T-helper 17 cell (primary cell): ENCODE data around the gene PTPN22. TPM values are rescaled to one million over a fixed set of nuclear protein-coding genes. Genes with fewer than 3 reads are reported as not detected.

Experiments
- ATAC-seq: fragments of 150-1000 bp; cut with Tn5 transposase; 2 replicates; pipeline ENCODE4 v1.10.0; 2021; ENCODE audit warnings: mild to moderate bottlenecking, moderate library complexity
- DNase-seq, 3 donors: peaks; one replicate each; pipeline versions ENCODE4 v3.0.0 to v3.0.0-alpha.2; 2020 to 2021
- H3K9me3 ChIP-seq: one replicate; pipeline ENCODE4 v1.7.0; 2013; ENCODE audit warnings: low read length, mild to moderate bottlenecking; ENCODE audit not compliant: control insufficient read depth, poor library complexity, severe bottlenecking
- H3K27ac Mint-ChIP-seq: one replicate; pipeline ENCODE4 v1.8.0; 2022; ENCODE audit warnings: mild to moderate bottlenecking, moderate library complexity, mixed read lengths
- H3K27me3 Mint-ChIP-seq: one replicate; pipeline ENCODE4 v1.8.0; 2022; ENCODE audit warnings: mixed read lengths
- H3K36me3 Mint-ChIP-seq: one replicate; pipeline ENCODE4 v1.8.0; 2022; ENCODE audit warnings: low read depth, mixed read lengths
- H3K4me1 Mint-ChIP-seq: one replicate; pipeline ENCODE4 v1.8.0; 2022; ENCODE audit warnings: mild to moderate bottlenecking, mixed read lengths
- H3K4me3 Mint-ChIP-seq: one replicate; pipeline ENCODE4 v1.8.0; 2022; ENCODE audit warnings: mild to moderate bottlenecking, moderate library complexity, mixed read lengths
- total RNA-seq, 4 donors: library from RNA in 2 of 4; stranded (reverse) in 2 of 4; gene quantifications; one replicate each; pipeline ENCODE4 v1.2.3 and lab custom pipeline; 2022 to 2026

Gene PTPN22
- 10 to 100 TPM; 40.8 to 42.6 TPM for total RNA-seq
- total RNA-seq (lab: John Stamatoyannopoulos, UW) = 74.7 to 95.1 reads per million in 2 donors

DNA sequence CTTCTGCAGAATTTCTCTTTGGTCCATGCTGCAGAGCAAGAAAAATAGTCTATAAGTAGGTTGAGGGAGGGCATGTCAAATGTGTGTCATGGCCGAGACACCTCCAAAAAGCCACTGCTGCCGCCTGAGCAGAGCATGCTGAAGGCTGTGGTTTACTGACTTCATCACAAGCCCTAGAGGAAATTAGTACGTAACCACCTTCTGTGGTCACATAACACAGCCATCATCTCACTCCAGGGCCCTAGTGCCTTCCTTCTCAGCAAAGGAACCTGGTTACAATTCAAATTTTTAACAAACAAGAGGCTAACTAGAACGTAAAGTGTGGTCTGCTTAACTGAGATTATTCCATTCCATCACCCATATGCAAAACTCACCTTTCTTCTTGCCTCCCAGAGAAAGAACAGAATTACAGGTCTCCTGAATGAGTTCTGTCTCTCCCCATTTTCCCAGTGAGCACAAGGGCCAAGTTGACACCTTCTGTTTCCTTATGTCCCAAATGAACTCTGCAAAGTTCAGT is at the start of gene PTPN22:
Gene PTPN22, minus strand, starts transcription at position 116 of the 517 bp plus-strand sequence.
- DNase-seq (peak; percentile 52 to 71 (median 67)), ATAC-seq (peak; percentile 95)
- no peaks in the 10 kb centered on the region for H3K9me3 ChIP-seq
- Mint-ChIP-seq H3K4me3 (peak within 1 kb of the TSS; percentile 91), H3K4me1 (peaks cover 48% of the 10 kb centered on the region), H3K36me3 (no peaks in the 10 kb centered on the region), H3K27me3 (no peaks in the 10 kb centered on the region), H3K27ac (peak within 1 kb of the TSS; percentile 82)

DNA sequence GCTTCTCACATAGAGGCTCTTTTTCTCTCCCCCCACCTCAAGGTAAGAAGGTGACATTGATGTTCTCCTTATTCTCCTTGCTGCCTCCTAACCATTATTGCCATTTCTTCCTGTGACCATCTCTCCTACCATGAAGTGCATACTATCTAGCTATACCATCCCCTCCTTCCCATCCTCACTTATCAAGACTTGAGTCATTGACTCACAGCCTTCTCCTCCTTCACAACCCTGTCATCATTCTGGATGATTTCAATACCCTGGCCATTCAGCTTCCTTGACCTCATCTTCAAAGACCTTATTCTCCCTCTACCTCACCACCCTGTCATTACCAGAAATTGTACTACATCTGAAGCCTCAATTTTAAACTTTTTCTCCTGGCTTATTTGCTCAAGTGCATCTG is 46.7 kb upstream of the PTPN22 start:
- DNase-seq = no peak
- no peaks in the 10 kb centered on the region for H3K9me3 ChIP-seq
- Mint-ChIP-seq H3K4me3 (no peak overlapping the region), H3K4me1 (peaks cover 7% of the 10 kb centered on the region), H3K27me3 (peaks cover 9% of the 10 kb centered on the region), H3K27ac (no peak overlapping the region), H3K36me3 (peaks cover 2% of the 10 kb centered on the region)
- no peak for ATAC-seq

DNA sequence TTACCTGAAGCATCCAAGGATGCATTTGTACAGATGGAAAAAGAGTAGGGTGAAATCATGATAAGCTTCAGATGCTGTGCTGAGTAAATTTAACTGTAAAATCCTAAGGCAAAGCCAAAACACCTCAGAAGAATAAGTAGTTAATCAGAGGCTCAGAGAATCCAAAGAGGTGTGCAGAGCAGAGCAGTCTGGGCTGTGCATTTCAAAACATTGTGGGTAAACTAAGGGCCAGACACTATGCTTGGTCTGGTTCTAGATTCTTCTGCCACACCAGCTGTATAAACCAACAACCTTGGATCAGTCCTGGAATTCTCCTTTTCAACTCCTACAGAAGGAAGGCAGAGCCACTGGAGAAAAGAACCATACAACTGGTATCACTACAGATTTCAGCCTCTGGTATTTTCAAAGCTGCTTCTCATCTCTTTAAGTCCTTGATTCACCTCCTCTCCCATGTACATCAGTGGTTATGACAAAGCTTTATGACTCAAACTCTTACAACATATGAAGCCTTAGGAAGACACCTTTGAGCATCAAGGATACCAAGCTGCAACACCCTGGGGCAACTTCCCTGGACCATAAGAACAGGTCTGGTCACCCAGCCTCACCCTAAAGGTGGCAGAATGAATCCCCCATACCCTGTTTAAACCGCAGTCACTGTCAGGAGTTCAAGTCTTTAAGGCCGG is 46.0 kb upstream of the PTPN22 start:
- H3K36me3 Mint-ChIP-seq = peaks cover 2% of the 10 kb centered on the region

DNA sequence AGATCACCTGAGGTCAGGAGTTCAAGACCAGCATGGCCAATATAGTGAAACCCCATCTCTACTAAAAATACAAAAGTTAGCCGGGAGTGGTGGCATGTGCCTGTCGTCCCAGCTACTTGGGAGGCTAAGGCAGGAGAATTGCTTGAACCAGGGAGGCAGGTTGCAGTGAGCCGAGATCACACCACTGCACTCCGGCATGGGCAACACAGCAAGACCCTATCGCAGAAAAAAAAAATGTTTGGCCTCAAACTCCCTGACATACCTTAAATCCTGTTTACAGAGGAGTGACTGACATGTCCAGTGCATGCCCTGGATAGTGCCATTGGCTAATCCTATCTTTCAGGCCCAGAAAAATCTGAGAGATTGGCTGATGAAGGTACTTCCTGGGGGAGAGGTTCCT is 45.5 kb upstream of the PTPN22 start:
- ATAC-seq = no peak
- Mint-ChIP-seq H3K27me3 (peaks cover 9% of the 10 kb centered on the region), H3K4me1 (peaks cover 7% of the 10 kb centered on the region), H3K36me3 (peaks cover 2% of the 10 kb centered on the region), H3K4me3 (no peak overlapping the region), H3K27ac (no peak overlapping the region)
- no peaks in the 10 kb centered on the region for H3K9me3 ChIP-seq
- no peak for DNase-seq

More for the DNA sequence above, 46.0 kb upstream of the PTPN22 start:
- Mint-ChIP-seq H3K4me1 (peaks cover 7% of the 10 kb centered on the region), H3K4me3 (no peak overlapping the region), H3K27ac (no peak overlapping the region), H3K27me3 (peaks cover 9% of the 10 kb centered on the region)
- DNase-seq (no peak), ATAC-seq (no peak)
- H3K9me3 ChIP-seq = no peaks in the 10 kb centered on the region

DNA sequence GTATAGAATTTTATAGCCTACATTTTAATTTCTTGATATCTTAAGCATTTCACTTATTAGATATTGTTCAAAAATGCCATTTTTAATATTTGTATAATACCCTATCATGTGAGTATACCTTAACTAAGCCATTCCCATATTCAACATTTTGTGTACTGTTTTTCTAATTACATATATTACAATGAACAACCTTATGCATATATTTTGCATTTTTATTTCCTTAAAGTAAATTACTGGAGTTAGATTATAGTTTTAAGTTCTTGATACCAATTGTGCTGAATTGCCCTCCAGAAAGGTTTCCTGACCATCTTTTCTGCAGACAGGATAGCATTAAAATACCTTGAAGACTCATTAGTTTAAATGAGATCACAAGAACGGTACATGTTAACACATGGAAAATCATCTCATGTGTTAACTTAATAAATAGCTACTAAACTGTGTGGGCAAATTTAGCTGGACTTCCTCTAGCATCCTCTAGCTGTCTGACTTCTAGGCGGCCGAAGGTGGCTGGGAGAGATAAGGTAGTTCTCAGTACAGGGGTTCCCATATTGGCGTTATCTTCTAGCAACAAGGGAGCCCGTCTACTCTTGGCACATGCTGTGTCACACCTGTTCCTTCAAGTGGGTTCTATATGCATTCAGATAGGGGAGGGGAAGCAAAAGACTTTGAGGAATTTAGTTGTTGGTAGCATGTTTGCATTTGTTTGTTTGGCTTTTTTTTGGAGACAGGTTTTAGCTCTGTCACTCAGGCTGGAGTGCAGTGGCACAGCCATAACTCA is 42.6 kb upstream of the PTPN22 start:
- ATAC-seq (no peak), DNase-seq (no peak)
- Mint-ChIP-seq H3K27ac (no peak overlapping the region), H3K4me1 (peaks cover 15% of the 10 kb centered on the region), H3K4me3 (no peak overlapping the region), H3K27me3 (peaks cover 9% of the 10 kb centered on the region), H3K36me3 (peaks cover 9% of the 10 kb centered on the region)
- H3K9me3 ChIP-seq = no peaks in the 10 kb centered on the region

DNA sequence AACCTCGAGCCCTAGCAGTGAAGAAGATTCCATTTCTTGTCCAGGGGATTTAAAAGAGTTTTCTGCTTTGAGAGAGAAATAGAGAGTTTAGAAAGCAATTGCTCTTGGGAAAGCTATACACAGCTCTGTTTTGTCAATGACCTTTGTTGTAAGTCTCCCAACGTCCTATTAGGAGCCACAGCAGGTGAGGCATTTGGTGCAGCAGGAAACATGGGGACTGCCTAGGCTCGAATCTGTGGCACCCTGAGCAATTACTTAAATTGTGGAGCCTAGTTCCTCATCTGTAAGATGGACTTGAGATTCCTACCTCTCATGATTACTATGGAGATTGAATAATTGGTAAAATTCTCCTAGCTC is 41.8 kb upstream of the PTPN22 start:
- no peak overlapping the region for H3K4me3 Mint-ChIP-seq
- H3K9me3 ChIP-seq = no peaks in the 10 kb centered on the region
- peaks cover 8% of the 10 kb centered on the region for H3K36me3 Mint-ChIP-seq
- H3K27me3 Mint-ChIP-seq = peaks cover 3% of the 10 kb centered on the region
- DNase-seq = no peak
- H3K4me1 Mint-ChIP-seq = peaks cover 17% of the 10 kb centered on the region
- no peak for ATAC-seq
- H3K27ac Mint-ChIP-seq = no peak overlapping the region

DNA sequence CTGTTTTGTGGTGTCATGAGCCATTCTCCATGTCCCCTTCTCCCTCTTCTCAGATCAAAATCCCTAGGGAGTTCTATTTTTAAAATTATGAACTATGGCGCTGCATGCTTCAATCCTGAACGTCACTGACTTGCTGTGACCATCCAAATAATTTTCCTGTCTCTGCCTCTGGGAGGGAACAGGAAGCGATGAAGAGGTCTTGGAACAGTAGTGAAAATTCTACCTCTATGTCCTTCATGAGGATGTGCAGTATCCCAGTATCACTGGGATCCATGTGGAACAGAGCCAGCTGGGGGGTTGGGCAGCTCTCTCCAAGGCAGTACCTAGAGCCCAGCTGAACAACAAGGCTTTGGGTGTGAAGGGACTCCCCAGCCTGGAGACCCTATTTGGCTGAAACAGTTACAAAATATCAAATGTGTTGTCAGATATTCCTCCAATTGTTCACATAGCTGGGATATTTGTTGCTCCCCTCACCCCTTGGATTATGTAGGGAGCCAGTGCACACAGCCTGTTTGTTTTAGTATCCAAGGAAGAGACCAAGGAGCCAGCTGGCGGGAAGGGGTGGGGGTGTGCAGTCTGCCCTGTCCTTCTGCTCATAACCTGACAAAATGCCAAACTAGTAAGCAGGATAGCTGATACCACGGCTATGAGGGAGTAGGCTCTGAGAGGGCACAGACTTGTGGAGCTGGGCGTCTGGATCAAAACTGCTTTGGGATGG is 41.2 kb upstream of the PTPN22 start:
- DNase-seq (no peak), ATAC-seq (no peak)
- H3K27ac Mint-ChIP-seq = peak overlapping the region; percentile 4
- H3K36me3 Mint-ChIP-seq = peaks cover 6% of the 10 kb centered on the region
- H3K4me1 Mint-ChIP-seq = peaks cover 16% of the 10 kb centered on the region
- H3K4me3 Mint-ChIP-seq = no peak overlapping the region
- H3K9me3 ChIP-seq = no peaks in the 10 kb centered on the region
- H3K27me3 Mint-ChIP-seq = no peaks in the 10 kb centered on the region

DNA sequence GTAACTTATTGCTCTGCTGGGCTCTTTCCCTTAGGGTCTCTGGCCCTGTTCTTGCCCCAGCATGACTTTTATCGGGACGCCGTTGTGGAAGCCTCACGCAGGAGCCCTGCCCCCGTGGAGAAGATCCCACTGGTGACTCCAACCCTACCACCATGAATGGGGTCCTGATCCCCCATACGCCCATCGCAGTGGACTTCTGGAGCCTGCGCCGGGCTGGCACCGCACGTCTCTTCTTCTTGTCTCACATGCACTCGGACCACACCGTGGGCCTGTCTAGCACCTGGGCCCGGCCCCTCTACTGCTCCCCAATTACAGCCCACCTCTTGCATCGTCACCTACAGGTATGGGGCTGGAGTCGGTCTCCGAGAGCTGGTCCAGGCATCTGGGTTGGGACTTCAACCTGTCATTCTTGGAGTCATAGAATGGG is 33.9 kb upstream of the PTPN22 start:
- DNase-seq (peak in 1 of 3 donors; percentile 12), ATAC-seq (no peak)
- no peaks in the 10 kb centered on the region for H3K9me3 ChIP-seq
- H3K4me1 Mint-ChIP-seq = peaks cover 42% of the 10 kb centered on the region
- no peaks in the 10 kb centered on the region for H3K27me3 Mint-ChIP-seq
- no peaks in the 10 kb centered on the region for H3K36me3 Mint-ChIP-seq
- H3K27ac Mint-ChIP-seq = peak overlapping the region; percentile 99
- H3K4me3 Mint-ChIP-seq = peak overlapping the region; percentile 100

DNA sequence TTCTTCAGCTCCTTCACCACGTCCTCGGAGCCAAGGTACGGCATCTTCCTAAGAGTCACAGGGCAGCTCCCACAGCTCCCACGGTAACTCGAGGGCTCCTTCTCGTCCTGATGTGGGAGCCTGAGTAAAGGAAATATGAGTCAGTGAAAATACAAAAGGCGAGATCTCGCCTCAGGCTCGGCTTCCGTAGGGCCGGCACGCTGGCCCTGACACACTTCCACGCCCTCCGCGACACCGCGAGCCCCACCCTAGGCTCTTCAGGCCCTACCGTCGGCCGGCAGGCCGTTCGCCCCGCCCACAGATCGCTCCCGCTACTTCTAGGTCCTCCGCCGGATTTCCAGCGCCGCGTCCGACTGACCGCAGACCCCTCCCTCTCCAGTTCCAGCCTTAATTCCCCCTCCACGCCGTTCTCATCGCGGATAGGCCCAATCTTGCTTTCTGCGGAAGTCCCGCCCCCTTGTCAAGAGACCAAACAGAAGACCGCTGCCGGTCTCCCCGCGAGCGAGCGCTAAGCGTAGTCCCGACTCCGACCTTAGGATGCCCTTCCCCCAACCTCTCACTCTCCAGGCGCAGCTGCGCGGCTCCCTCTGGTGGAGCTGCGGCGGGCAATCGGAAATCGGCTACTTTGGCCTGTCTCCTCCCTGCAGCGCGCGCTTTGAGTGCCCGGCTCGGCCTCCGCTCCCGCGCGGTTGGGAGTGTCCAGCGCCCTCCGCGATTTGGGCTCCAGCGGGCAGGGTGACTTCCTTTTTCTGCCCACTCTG is 33.3 kb upstream of the PTPN22 start, which contains the start of the genes AP4B1 and DCLRE1B:
Gene AP4B1, minus strand, starts transcription at position 126 of the 761 bp plus-strand sequence. Its CDS starts 82 bp downstream, at position 44.
Gene DCLRE1B, plus strand, starts transcription at position 653 of the 761 bp plus-strand sequence. CDS start 261 bp downstream, outside the sequence.
- Mint-ChIP-seq H3K4me3 (peak within 1 kb of the TSS; percentile 100), H3K27me3 (no peaks in the 10 kb centered on the region), H3K27ac (peak within 1 kb of the TSS; percentile 99), H3K4me1 (peaks cover 38% of the 10 kb centered on the region), H3K36me3 (peaks cover 2% of the 10 kb centered on the region)
- peak; percentile 91 to 95 (median 91) for DNase-seq
- peak; percentile 94 for ATAC-seq
- H3K9me3 ChIP-seq = no peaks in the 10 kb centered on the region

DNA sequence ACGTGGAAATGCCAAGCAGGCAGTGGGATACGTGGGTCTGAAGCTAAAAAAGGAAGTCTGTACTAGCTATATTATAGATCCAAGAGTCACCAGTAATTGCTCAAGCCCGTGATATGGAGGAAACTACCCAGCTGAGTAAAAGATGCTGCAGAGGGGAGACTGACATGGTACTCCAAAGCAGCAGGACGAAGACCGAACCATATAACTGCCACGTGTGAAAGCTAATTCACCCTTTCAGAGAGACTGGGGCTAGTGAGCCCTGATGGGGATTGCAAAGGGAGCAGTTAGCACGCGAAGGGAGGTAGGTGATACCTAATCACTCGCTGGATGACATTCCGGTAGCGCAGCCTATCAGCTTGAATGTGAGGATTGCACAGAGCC is 32.8 kb upstream of the PTPN22 start:
- Mint-ChIP-seq H3K27me3 (no peaks in the 10 kb centered on the region), H3K4me1 (peaks cover 42% of the 10 kb centered on the region), H3K36me3 (peaks cover 5% of the 10 kb centered on the region), H3K4me3 (peak overlapping the region; percentile 100), H3K27ac (peak overlapping the region; percentile 99)
- no peak for DNase-seq
- peak; percentile 53 for ATAC-seq
- no peaks in the 10 kb centered on the region for H3K9me3 ChIP-seq

DNA sequence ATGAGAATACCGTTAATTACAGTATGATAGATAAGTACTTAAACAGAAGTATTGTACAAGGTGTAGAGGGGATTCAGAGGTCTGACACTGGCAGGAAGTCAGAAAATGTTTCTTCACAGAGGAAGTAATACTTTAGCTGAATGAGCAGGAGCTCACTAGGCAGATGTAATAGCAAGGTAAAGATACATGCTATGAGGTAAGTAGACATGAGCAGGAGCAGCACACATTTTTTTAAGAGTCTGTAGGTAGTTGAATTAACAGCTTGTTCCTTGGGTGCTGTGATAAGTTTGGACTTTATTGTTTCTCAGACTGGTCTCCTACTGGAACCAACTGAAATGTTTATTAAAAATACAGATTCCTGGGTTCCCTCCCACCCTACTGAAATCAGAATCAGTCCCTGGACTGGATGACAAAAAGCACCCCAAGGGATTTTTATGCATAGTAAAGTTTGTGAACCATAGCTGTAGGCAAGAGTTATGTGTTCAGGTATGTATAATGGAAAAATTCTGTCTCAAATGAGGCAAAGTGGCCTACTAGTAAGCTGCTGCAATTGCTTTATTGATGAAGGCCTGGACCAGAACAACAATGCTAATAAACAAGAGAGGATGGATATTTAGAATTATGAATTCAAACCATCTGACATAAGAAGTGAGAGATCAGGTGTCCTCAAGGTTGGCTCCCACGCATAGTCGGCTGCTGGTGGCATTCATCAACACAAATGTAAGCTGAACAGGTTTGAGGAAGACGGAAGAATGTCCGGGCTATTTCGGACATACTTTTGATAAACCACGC is 32.2 kb upstream of the PTPN22 start:
- peaks cover 41% of the 10 kb centered on the region for H3K4me1 Mint-ChIP-seq
- H3K9me3 ChIP-seq = no peaks in the 10 kb centered on the region
- H3K27me3 Mint-ChIP-seq = no peaks in the 10 kb centered on the region
- peaks cover 5% of the 10 kb centered on the region for H3K36me3 Mint-ChIP-seq
- DNase-seq (no peak), ATAC-seq (no peak)
- H3K27ac Mint-ChIP-seq = peak overlapping the region; percentile 99
- peak overlapping the region; percentile 100 for H3K4me3 Mint-ChIP-seq

DNA sequence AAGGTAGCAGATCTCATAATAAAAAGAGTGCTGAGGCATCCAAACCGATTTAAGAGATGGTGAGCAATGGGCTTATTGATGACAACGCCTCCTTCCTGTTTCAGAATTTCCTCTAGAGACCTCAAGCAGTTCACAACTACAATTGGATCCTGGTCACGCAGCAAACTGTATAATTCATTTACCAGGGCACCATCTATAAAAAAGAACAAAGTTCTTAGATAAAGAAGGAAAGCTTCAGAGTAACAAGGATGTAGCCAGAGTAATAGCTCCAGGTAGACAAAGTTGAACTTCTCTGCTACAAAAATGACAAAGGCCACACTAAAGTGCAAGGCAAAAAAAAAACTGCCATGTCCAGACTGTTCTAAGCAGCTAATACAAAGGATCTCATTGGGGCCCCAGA is 29.7 kb upstream of the PTPN22 start:
- no peak overlapping the region for H3K4me3 Mint-ChIP-seq
- no peak for ATAC-seq
- peak overlapping the region; percentile 29 for H3K27ac Mint-ChIP-seq
- peaks cover 7% of the 10 kb centered on the region for H3K36me3 Mint-ChIP-seq
- no peaks in the 10 kb centered on the region for H3K27me3 Mint-ChIP-seq
- H3K9me3 ChIP-seq = no peaks in the 10 kb centered on the region
- no peak for DNase-seq
- H3K4me1 Mint-ChIP-seq = peaks cover 48% of the 10 kb centered on the region
